HG02798 (cell line): ENCODE results near the gene VWA8.
"Not testable (repeated sequence)": the region's sequence is repeated elsewhere in the genome, so short reads cannot be mapped to it uniquely, and the experiment has no call there.

ENCODE experiments used
- ATAC-seq: cut with Tn5 transposase; IDR thresholded peaks from one replicate; pipeline ENCODE4 v1.9.1; 2021; ENCODE audit warnings: mild to moderate bottlenecking; ENCODE audit not compliant: unreplicated experiment, poor library complexity

VWA8 gene

DNA sequence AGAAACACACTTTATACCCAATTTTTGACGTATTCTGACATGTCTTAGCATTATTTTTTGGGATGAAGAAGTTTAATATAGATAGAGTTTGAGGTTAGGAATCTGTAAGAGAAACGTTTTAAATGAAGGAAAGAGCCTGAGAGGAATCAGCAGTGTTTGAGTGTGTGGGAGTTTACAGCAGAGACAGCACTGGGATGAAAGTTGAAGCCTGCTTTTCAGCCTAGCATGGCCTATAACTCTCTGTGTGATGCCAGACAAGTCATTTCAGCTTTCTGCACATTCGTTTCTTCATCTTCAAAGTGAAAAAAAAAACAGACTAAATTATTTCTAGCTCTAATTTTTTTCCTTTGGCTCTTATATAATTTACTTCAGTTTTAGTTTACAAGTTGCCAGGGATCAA, 326.5 kb downstream of the VWA8 start:
- ATAC-seq, result no peak

DNA sequence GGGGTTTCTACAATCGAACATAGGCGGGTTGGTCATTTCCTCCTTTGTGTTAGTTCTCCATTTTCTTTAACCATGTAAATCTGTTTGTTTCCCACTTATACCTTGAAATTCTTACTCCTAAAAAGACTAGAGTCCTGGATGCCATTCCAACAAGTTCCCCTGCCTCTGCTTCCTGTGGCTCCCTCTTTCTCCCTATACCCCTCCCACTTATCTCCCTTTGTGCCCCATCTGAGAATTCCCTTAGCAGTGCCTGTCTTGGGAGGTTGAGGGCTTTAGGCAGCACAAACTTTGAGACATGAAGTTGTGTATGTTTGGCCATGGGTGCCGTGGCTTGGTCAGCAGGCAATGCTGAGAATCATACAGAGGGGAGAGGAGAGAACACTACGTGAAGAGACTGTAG, 327.1 kb downstream of the VWA8 start:
- no peak for ATAC-seq

DNA sequence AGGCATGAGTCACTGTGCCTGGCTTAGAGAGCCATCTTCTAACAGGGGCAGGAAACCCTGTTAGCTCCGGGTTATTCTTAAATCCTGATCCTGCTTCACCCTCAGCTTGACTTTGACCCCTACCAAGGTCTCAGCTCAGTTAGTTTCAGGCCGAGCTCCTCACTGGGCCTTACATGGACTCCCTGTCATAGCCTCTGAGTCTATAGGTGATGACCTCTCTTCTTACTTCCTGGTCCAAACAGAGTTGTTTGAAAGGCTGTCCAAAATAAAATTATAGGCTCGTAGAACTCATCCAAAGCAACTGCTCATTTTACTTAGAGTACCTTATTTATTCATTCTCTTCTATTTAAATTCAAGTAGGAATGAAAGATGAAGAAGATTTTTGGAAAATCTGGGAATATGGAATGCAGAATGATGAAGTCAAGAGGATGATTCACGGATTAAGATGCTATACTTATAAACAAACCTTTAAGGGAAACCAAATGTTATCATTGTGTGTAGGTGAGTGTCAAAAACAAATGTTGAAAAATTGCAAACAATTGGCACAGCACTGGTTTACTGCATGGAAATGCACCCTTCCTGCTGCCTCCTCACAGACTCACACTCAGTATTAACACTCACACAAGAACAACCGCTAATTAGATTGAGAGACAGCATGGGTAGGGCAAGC, 329.5 kb downstream of the VWA8 start:
- no peak for ATAC-seq

DNA sequence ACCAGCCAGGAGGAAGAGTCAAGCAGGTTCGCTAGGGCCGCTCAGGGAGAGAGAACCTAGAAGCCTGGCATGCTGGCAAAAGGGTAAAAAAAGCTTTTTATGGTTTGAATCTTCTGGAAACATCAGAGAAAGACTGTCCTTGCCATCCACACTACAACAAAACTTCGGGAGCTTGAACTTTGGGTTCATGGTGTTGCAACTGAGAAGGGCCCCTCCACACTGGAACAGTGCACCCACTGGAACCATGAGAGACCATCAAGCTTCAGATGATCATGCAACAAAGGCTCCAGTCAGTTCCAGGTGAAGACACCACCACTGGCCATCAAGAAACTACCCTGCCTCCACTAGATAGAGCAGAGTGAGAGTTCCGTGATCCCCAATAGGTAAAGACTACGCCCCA, 333.5 kb downstream of the VWA8 start:
- no peak for ATAC-seq

DNA sequence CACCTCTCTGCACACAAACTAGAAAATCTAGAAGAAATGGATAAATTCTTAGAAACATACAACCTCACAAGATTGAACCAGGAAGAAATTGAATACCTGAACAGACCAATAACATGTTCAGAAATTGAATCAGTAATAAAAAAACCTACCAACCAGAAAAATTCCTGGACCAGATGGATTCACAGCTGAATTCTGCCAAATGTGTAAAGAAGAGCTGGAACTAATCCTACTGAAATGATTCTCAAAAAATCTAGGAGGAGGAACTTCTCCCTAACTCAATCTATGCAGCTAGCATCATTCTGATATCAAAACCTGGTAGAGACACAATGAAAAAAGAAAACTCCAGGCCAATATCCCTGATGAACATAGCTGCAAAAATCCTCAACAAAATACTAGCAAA, 336.9 kb downstream of the VWA8 start:
- no peak for ATAC-seq

DNA sequence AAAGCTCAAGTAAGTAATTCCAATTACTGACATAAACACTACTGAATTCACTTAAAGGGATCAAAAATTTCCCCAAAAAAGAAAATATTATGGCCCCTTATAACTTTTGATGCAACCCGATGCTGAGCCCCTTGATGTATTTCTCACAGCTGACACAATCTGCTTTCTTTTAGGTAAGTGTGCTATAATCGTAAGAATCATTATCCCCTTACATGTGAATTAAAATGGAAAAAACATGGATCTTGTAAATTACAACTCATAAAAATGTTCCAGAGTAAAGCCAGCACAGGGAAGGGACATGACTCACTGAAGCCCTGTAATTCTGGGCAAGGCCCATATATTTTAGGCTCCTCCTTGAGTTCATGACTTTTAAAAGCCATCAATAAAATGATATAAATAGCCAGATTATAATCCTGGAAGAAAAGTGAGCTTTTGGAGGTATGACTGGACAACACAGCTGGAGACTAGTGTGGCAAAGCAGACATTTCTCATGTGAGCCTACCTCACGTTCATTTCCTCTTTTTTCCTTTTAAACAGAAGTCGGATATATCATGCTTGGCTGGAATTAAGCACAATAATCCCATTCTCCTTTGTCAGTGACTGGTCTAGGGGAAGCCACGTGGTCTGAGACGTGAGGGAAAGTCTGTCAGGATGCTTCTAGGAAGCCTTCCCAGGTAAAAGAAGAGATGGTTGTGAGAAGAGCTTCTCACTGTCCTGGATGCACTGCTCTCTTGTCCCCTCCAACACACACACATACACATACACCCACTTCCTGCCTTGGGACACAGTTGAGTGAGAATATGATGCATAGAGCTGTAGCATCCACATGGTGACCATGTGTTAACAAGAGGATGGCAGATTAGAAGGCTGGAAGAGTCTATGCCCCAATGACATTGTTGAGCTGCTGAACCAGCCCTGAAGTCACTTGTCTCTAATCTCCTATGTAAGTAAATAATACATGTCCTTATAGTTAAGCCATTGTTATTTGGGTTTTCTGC, 338.2 kb downstream of the VWA8 start:
- no peak for ATAC-seq

DNA sequence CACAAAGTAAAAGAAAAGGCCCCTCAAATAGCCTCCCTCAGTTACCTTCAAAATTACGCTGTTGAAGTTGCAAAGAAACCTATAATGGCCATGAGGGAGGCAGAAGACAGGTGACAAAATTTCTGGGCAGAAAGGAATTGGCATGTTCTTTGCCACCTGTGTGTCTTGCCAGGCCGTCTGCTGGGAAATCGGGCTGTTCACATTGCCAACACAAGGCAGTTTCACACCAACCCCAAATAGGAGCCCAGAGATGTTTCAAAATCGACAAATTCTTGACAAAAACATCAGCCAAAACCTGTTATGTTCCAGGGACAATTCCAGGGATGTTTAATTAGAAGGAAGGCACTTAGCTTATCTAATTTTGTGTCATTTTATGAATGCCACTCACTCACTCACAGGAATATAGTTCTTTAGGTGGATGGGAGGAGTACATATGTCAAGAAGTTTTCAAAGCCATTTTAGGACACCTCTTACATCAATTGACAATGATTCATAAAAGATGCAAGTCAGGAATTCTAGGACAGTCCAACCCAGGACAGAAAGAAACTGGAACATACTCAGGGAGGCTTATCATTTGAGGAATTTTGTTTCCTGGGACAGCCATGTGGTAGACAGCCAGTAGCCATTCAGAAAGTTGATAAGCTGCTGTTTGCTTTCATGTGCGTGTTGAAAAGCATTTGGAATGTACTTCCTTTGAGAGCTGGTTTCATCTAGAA, 339.0 kb downstream of the VWA8 start:
- no peak for ATAC-seq

DNA sequence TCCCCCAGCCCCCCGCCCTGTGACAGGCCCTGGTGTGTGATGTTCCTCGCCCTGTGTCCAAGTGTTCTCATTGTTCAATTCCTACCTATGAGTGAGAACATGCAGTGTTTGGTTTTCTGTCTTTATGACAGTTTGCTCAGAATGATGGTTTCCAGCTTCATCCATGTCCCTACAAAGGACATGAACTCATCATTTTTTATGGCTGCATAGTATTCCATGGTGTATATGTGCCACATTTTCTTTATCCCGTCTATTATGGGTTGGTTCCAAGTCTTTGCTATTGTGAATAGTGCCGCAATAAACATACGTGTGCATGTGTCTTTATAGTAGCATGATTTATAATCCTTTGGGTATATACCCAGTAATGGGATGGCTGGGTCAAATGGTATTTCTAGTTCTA, 343.3 kb downstream of the VWA8 start:
- ATAC-seq, result not testable (repeated sequence)

DNA sequence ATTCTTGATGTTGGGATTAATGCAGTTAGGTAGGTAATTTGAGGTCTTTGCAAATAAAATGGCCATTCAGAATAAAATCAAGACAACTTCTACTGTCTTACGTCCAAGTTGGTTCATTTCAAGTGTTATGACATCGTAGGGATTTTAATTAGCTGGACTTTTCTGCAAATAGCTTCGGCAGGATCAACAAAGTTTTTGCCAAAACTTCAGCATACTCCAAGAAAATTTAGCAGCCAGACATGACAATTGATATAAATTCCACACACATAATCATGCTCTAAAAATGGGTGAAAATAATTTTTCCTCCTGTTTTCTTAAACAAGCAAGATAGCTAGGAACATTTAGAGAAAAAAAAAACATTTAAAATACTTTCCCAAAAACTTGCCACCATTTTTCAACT, 344.8 kb downstream of the VWA8 start:
- ATAC-seq, result no peak

DNA sequence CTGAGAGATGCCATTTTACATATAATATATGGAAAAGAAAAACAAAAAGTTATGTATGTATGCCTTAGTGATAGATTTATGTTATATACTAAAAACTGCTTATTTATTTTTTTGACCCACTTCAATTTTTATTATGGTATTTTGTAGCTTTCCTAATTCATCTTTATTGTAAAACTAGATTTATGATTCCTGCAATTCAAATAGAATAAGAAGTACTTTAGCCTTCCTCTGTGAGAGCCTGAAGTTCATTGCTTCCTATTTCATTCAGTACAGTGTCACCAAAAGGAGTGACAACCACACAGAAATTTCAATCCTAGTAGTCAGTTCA, 345.4 kb downstream of the VWA8 start:
- no peak for ATAC-seq

DNA sequence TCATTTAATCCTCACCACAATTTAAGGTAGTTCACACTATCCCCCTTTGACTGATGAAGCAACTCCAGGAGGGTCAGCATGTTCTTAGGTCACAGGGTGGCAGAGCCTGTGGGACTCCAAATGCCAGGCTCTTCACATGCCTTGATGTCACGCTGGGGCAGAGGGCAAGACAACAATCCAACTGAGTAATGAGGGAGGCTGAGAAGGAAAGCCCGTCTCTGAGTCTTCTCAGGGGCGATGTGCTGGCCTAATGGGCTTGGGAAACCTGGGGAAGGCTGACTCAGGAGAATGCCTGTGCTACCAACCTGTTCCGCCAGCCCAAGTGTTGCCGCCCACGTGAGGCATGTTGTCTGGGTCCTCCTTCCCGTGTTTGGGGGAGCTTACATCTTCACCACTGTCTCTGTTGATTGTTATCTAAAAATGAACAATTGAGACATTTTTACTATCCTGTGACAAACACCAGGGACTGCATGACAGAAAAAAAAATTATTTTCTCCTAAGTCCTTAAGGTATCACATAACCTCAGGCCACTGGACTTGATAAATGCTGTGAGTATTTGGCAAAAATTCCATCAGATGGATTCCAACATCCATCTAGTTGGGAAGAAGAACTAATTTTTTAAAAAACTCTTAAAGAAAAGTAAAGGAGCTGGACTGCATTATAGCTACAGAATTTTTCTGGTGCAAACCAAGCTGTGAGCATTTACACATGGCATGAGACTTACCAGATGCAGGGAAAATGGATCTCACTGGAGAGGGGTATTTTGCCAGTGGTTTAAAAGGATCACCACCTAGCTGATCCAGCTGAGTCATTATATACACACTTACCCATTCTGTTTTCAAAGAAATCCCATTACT, 346.0 kb downstream of the VWA8 start:
- no peak for ATAC-seq

DNA sequence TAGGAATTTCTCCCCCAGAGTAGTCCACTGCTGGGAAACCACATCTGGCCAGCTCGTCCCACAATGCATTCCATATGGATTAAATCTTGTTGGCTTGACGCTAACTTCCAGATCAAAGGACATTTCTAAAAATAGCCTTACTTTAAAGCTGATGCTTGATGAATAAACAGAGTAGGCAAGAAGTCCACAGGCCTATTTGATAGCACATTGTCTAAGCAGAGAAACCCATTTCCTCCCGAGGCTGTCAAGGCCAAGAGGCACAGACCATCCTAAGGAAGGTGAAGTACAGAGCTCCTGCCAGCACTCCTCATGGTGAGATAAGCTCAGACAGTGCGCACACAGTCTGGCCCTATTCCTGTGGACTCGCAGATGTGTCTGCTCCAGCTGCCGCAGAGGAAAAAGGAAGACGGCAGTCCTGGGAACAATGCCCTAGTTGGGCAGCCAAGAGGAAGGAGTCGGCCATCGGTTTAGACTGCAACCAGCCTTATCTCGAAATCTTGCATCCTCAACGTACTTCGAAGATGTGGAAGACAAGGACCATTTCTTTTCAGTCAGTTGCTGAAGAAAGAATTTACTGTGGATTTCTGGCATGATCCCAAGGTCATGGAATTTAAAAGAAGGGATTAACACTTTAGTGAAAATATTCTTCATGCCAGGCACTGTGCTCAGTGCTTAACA, 346.8 kb downstream of the VWA8 start:
- no peak for ATAC-seq

DNA sequence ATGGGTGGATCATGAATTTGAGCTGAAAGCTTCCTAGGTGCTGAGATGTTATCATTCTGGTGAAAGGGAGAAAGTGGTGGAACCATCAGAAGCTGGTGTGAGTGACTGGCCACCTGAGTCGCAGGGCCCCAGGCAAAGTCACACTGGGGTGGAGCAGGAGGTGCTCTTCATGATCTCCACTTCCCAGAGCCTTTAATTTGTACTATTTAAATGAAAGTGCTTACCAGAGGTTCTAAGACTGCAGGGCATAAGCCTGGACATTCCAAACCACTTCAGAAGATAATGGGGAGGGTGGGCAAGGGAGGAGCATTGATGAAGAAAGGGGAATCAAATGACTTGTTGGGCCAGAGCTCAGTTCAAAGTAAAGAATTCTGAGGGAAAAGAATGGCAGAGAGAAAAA, 347.4 kb downstream of the VWA8 start:
- ATAC-seq, result no peak

DNA sequence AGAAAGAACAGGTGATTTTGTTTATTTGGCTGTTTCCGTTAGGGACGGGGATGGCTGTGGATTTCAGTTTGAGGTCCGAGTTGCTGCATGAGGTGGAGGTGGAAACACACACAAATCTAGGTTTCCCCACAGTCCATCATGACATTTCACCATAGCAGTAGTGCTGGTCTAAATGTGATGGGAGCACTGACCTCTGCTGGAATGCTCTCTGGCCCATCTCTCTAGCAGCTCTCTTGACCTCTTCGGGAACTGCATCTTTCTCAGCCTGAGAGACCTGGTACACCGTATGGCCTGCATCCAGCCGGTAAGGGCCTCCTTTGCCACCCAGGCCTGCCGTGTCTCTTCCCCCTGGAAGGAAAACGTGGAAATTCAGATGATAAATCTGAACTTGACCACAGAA, 349.5 kb downstream of the VWA8 start:
- no peak for ATAC-seq

DNA sequence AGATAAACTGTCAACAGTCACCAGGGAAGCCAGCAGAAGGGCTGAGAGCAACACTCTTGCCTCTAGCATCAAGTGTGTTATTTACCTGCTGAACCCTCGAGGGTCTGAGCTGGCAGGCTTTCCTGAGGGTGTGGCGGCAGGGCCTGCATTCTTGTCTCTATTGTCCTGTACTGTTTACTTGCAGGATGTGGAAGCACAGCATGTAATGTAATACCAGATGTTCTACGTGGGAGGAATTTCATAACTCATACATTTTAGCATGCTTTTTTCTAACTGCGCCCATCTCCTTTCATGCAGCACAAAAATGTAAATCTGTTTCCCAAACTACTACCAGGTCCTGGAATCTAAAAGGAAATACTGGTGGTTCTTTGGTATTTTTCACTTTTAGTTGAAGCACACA, 350.5 kb downstream of the VWA8 start:
- ATAC-seq, result no peak

DNA sequence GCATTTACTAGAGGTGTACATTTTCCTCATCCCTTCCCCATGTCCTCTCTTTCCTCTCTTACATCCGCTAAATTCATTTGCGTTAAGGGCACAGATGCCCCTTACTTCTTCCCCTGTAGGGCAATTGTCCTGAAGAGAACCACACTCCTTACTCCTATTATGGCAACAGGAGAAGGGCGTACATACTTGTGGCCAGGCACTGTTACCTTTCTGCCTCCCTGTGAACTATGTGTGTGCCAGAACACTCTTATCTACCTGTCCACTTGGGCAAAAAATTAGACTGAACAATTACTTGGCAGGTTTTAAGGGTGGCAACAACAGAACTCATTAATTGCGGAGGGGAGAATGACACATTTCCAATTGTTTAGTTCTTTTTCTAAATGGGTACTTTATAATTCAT, 351.1 kb downstream of the VWA8 start:
- no peak for ATAC-seq

DNA sequence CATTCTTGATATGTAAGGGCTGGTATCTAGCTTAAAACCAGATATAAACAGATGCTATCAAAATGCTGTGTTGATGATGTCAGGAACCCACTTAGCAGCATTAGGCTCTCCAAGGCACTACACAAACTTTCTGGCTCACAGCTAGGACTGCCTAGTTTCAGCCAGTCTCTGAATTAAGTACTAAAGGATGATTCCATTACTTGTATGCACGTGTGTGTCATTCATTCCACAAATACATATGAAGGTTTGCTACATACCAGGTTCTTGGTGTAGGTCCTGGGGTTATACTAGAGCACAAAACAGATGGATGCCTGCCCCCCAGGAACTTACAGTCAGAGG, 352.1 kb downstream of the VWA8 start:
- no peak for ATAC-seq

DNA sequence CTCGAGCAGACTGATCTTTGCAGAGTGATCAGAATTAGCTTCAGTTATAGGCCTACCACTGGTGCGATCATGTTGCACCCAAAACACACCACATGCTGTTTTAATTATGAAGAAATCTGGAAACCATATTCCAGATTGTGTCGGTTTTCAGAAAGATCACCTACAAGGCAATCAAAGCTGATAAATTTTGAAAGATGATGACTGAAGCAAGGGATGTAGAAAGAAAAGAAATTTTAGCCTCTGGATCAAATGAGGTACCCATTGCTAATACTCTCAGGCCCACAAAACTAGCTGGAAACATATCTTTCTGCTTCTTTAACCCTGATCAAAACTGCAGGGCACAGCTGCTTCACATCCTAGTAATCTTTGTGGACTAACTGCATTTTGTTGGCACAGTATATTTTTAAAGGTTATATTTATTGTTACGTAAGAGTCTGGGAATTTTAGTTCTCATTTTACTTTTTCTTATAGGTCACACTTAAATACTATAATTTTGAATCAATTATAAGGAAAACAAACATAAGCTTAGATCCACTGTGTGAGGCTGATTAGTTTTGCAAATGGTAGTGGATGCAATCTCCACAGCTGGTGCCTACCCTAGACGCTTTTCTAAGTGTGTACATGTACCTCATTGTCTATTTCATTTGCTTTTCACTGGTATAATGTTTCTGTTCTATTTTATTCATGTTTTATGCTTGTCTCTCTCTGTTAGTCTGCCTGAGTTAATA, 352.6 kb downstream of the VWA8 start:
- ATAC-seq, result no peak

DNA sequence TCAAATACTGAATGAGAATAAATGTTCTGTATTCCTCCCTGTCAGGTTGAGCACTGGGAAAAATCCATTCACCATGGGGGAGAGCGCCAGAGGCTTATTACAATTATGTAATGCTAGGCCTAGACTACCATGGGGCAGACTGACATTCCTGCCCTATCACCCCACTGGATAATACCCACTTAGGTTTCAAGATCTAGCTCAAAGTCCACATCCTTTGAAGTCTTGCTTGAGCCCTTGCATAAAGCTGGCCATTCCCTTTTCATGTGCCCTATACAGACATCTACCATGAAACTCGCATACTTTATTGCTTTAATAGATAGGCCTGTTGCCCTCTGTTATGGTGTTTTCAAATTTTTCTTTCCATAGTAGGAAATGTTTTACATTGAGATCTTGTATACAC, 354.3 kb downstream of the VWA8 start:
- no peak for ATAC-seq
